H9 (cell line): ENCODE results near the gene IL1RAPL2. TPM values are rescaled to one million over a fixed set of nuclear protein-coding genes. Genes with fewer than 3 reads are reported as not detected.

ENCODE experiments used
- DNase-seq: peaks from one replicate; pipeline ENCODE4 v3.0.0-alpha.2; 2017
- H2AFZ ChIP-seq: one replicate; pipeline ENCODE4 v1.6.1; 2013; ENCODE audit warnings: mild to moderate bottlenecking, low read length, control low read depth, moderate library complexity
- H2AK5ac ChIP-seq: 2 replicates; pipeline ENCODE4 v1.6.1; 2013; ENCODE audit warnings: low read length, control low read depth, mixed read lengths; ENCODE audit not compliant: insufficient read length
- H2BK120ac ChIP-seq: one replicate; pipeline ENCODE4 v1.6.1; 2013; ENCODE audit warnings: low read depth, mild to moderate bottlenecking, low read length, control low read depth, inconsistent platforms; ENCODE audit not compliant: poor library complexity, severe bottlenecking
- H2BK12ac ChIP-seq: 2 replicates; pipeline ENCODE4 v1.6.1; 2013; ENCODE audit warnings: low read length, control low read depth, mixed read lengths, low read depth; ENCODE audit not compliant: insufficient read length
- H2BK15ac ChIP-seq: 2 replicates; pipeline ENCODE4 v1.6.1; 2013; ENCODE audit warnings: low read depth, low read length, control low read depth
- H2BK20ac ChIP-seq: one replicate; pipeline ENCODE4 v1.6.1; 2013; ENCODE audit warnings: low read depth, mild to moderate bottlenecking, low read length, control low read depth, inconsistent platforms; ENCODE audit not compliant: poor library complexity, severe bottlenecking
- H2BK5ac ChIP-seq: 2 replicates; pipeline ENCODE4 v1.6.1; 2013; ENCODE audit warnings: low read length, control low read depth, mixed read lengths; ENCODE audit not compliant: insufficient read length
- H3K14ac ChIP-seq: 2 replicates; pipeline ENCODE4 v1.6.1; 2013; ENCODE audit warnings: low read length, control low read depth; ENCODE audit not compliant: insufficient read depth
- H3K18ac ChIP-seq: 2 replicates; pipeline ENCODE4 v1.6.1; 2013; ENCODE audit warnings: low read depth, mild to moderate bottlenecking, mixed read lengths, low read length, control low read depth; ENCODE audit not compliant: insufficient read length
- H3K23ac ChIP-seq: 2 replicates; pipeline ENCODE4 v1.6.1; 2013; ENCODE audit warnings: low read length, control low read depth, mixed read lengths, low read depth; ENCODE audit not compliant: insufficient read length
- H3K23me2 ChIP-seq: 2 replicates; pipeline ENCODE4 v1.6.1; 2013; ENCODE audit warnings: low read depth, mild to moderate bottlenecking, mixed read lengths, low read length, control low read depth; ENCODE audit not compliant: insufficient read length, poor library complexity, severe bottlenecking
- H3K27ac ChIP-seq: 2 replicates; pipeline ENCODE4 v1.5.1; 2013; ENCODE audit warnings: low read length, control low read depth, mixed read lengths, low read depth; ENCODE audit not compliant: insufficient read length
- H3K27me3 ChIP-seq: 2 replicates; pipeline ENCODE4 v1.6.1; 2013; ENCODE audit warnings: low read length, control low read depth, inconsistent platforms; ENCODE audit not compliant: insufficient read depth
- H3K4ac ChIP-seq: 2 replicates; pipeline ENCODE4 v1.6.1; 2013; ENCODE audit warnings: low read depth, mild to moderate bottlenecking, control low read depth, inconsistent platforms, low read length, moderate library complexity
- H3K4me1 ChIP-seq: 2 replicates; pipeline ENCODE4 v1.6.1; 2013; ENCODE audit warnings: low read length, control low read depth, inconsistent platforms; ENCODE audit not compliant: insufficient read depth
- H3K4me2 ChIP-seq: 2 replicates; pipeline ENCODE4 v1.6.1; 2013; ENCODE audit warnings: low read length, control low read depth, mixed read lengths; ENCODE audit not compliant: insufficient read length, insufficient read depth
- H3K56ac ChIP-seq: 2 replicates; pipeline ENCODE4 v1.6.1; 2013; ENCODE audit warnings: low read depth, mild to moderate bottlenecking, mixed read lengths, low read length, control low read depth; ENCODE audit not compliant: insufficient read length
- H3K79me1 ChIP-seq: 2 replicates; pipeline ENCODE4 v1.6.1; 2013; ENCODE audit warnings: low read depth, mild to moderate bottlenecking, moderate library complexity, low read length, control low read depth, inconsistent platforms; ENCODE audit not compliant: insufficient read depth, poor library complexity, severe bottlenecking
- H3K79me2 ChIP-seq: 2 replicates; pipeline ENCODE4 v1.6.1; 2013; ENCODE audit warnings: low read length, control low read depth, inconsistent platforms; ENCODE audit not compliant: insufficient read depth
- H3K9ac ChIP-seq: 2 replicates; pipeline ENCODE4 v1.6.1; 2013; ENCODE audit warnings: low read length, control low read depth, mixed read lengths; ENCODE audit not compliant: insufficient read length; ENCODE audit errors: extremely low read depth
- H3K9me3 ChIP-seq: one replicate; pipeline ENCODE4 v1.6.1; 2013; ENCODE audit warnings: low read depth, low read length, inconsistent platforms; ENCODE audit not compliant: control insufficient read depth
- H3T11ph ChIP-seq: one replicate; pipeline ENCODE4 v1.6.1; 2013; ENCODE audit warnings: mild to moderate bottlenecking, low read length, control low read depth, inconsistent platforms
- H4K20me1 ChIP-seq: one replicate; pipeline ENCODE4 v1.6.1; 2013; ENCODE audit not compliant: control insufficient read depth, insufficient read length, insufficient read depth
- H4K5ac ChIP-seq: 2 replicates; pipeline ENCODE4 v1.6.1; 2013; ENCODE audit warnings: low read depth, mild to moderate bottlenecking, mixed read lengths, low read length, control low read depth; ENCODE audit not compliant: insufficient read length
- H4K8ac ChIP-seq: replicated peaks from 2 replicates; pipeline ENCODE4 v1.6.1; 2013; ENCODE audit warnings: low read length, control low read depth, mixed read lengths, low read depth; ENCODE audit not compliant: insufficient read length
- H4K91ac ChIP-seq: 2 replicates; pipeline ENCODE4 v1.6.1; 2013; ENCODE audit warnings: low read depth, mild to moderate bottlenecking, moderate library complexity, mixed read lengths, low read length, control low read depth; ENCODE audit not compliant: insufficient read length
- H3K27ac Mint-ChIP-seq, 3 experiments: 2 replicates in 2 of 3; 3 replicates in 1 of 3; pipeline ENCODE4 v1.8.0; 2020 to 2021; ENCODE audit warnings: mixed read lengths in 3 of 3, mild to moderate bottlenecking in 1 of 3, moderate library complexity in 1 of 3
- H3K27me3 Mint-ChIP-seq: 2 replicates; pipeline ENCODE4 v1.8.0; 2021; ENCODE audit warnings: low read depth, mild to moderate bottlenecking, moderate library complexity, mixed read lengths
- H3K36me3 Mint-ChIP-seq, 3 experiments: 2 replicates in 2 of 3; 3 replicates in 1 of 3; pipeline ENCODE4 v1.8.0; 2020 to 2021; ENCODE audit warnings: low read depth in 3 of 3, mixed read lengths in 3 of 3; ENCODE audit not compliant: insufficient read depth in 1 of 3
- H3K4me1 Mint-ChIP-seq, 2 experiments: 2 replicates each; pipeline ENCODE4 v1.8.0; 2020; ENCODE audit warnings: mixed read lengths in 2 of 2
- H3K4me3 Mint-ChIP-seq, 2 experiments: 2 replicates in 1 of 2; 3 replicates in 1 of 2; pipeline ENCODE4 v1.8.0; 2020 to 2021; ENCODE audit warnings: mild to moderate bottlenecking in 2 of 2, mixed read lengths in 2 of 2, moderate library complexity in 1 of 2
- H3K9me3 Mint-ChIP-seq, 2 experiments: 2 replicates in 1 of 2; 3 replicates in 1 of 2; pipeline ENCODE4 v1.8.0; 2020; ENCODE audit warnings: mild to moderate bottlenecking in 2 of 2, mixed read lengths in 2 of 2, moderate library complexity in 1 of 2
- CTCF ChIP-seq: fragments of 200-600 bp; sonication (generic); conservative IDR thresholded peaks from 3 replicates; pipeline ENCODE4 v1.8.0; 2021; ENCODE audit warnings: antibody characterized with exemption, mild to moderate bottlenecking
- WGBS: extraction: QIAGEN DNeasy Blood & Tissue Kit; methylation state at CpG from one replicate; pipeline ENCODE4 v1.1.7; 2013; ENCODE audit warnings: missing lambda C conversion rate, low lambda C conversion rate, mixed read lengths; ENCODE audit not compliant: insufficient read length; ENCODE audit errors: extremely low coverage; 5-methylcytosine and 5-hydroxymethylcytosine counted together
- total RNA-seq: library from RNA; stranded (reverse); gene quantifications from 2 replicates; pipeline ENCODE4 v1.2.1, GENCODE V29; 2021

IL1RAPL2 gene
- total RNA-seq, 1 experiment from 2014 or later = not detected

GRCh38 chrX:105179644-105180043 lies 613.6 kb downstream of the IL1RAPL2 start:
- Histone ChIP-seq H3K4me2 (no peak overlapping the region), H2BK15ac (no peak overlapping the region), H3K9me3 (peaks cover 6% of the 10 kb centered on the region), H3T11ph (no peak overlapping the region), H4K5ac (no peak overlapping the region), H2BK5ac (no peak overlapping the region), H3K14ac (no peak overlapping the region), H4K8ac (no peak overlapping the region), H3K23ac (no peak overlapping the region), H3K9ac (no peak overlapping the region), H2BK12ac (no peak overlapping the region), H4K91ac (no peak overlapping the region), H3K4me1 (no peaks in the 10 kb centered on the region), H2AK5ac (no peak overlapping the region), H3K4ac (no peak overlapping the region), H3K56ac (no peak overlapping the region), H2BK20ac (no peak overlapping the region), H3K23me2 (no peaks in the 10 kb centered on the region), H4K20me1 (no peaks in the 10 kb centered on the region), H2BK120ac (no peak overlapping the region), H3K27ac (no peak overlapping the region), H3K27me3 (peaks cover 1% of the 10 kb centered on the region; the same call in 1 of the 2 replicates), H3K18ac (no peak overlapping the region), H3K79me1 (no peaks in the 10 kb centered on the region), H2AFZ (no peak overlapping the region), H3K79me2 (no peaks in the 10 kb centered on the region)
- Mint-ChIP-seq H3K4me3 (no peak overlapping the region), H3K27me3 (no peaks in the 10 kb centered on the region; the same call in 1 of the 2 replicates), H3K4me1 (no peaks in the 10 kb centered on the region), H3K36me3 (no peaks in the 10 kb centered on the region; a peak in 3 of 7 replicates), H3K27ac (no peak overlapping the region), H3K9me3 (peaks cover 14 to 55% of the 10 kb centered on the region in 2 experiments)
- WGBS = no CpG with 5 or more reads among the region's 3 CpGs
- no peak for TF ChIP-seq CTCF
- no peak for DNase-seq
